Skeletal muscle tissue (tissue), 4 donors: ENCODE measurements around the gene SOX4. TPM values are rescaled to one million over a fixed set of nuclear protein-coding genes. Genes with fewer than 3 reads are reported as not detected.

Experiments used
- H3K27ac ChIP-seq: one replicate; pipeline ENCODE4 v1.7.0; 2013; ENCODE audit warnings: mild to moderate bottlenecking, low read depth, low read length, inconsistent platforms
- H3K27me3 ChIP-seq, 3 donors: one replicate each; pipeline ENCODE4 v1.7.0; 2013; ENCODE audit warnings: low read length in 3 of 3; ENCODE audit not compliant: control insufficient read depth in 3 of 3, insufficient read depth in 3 of 3
- H3K36me3 ChIP-seq, 3 donors: one replicate each; pipeline ENCODE4 v1.7.0; 2013; ENCODE audit warnings: low read length in 3 of 3; ENCODE audit not compliant: control insufficient read depth in 3 of 3, insufficient read depth in 3 of 3
- H3K4me1 ChIP-seq, 3 donors: one replicate each; pipeline ENCODE4 v1.7.0; 2013; ENCODE audit warnings: low read length in 3 of 3, mild to moderate bottlenecking in 3 of 3; ENCODE audit not compliant: control insufficient read depth in 3 of 3, insufficient read depth in 3 of 3
- H3K4me3 ChIP-seq, 3 donors: one replicate each; pipeline ENCODE4 v1.7.0; 2013; ENCODE audit warnings: low read length in 3 of 3
- H3K9ac ChIP-seq, 3 donors: one replicate each; pipeline ENCODE4 v1.7.0; 2013; ENCODE audit warnings: low read length in 3 of 3, mild to moderate bottlenecking in 3 of 3, moderate library complexity in 2 of 3, low read depth in 1 of 3
- H3K9me3 ChIP-seq, 3 donors: one replicate each; pipeline ENCODE4 v1.7.0; 2013; ENCODE audit warnings: low read length in 3 of 3; ENCODE audit not compliant: control insufficient read depth in 3 of 3
- total RNA-seq: library from RNA; depleted of rRNA; stranded (reverse); fragments of >200 nt; gene quantifications from one replicate; pipeline ENCODE4 v1.2.3, GENCODE V29; 2014
- donor health status: Osteomylitis.

SOX4 gene
- total RNA-seq, 1 donor from 2014 or later, result 46.4 TPM

GRCh38 chr6:21612067-21612745 is 18.7 kb downstream of the SOX4 start:
- Histone ChIP-seq H3K27me3 (no peaks in the 10 kb centered on the region), H3K9ac (no peak overlapping the region), H3K4me3 (no peak overlapping the region), H3K9me3 (no peaks in the 10 kb centered on the region), H3K36me3 (no peaks in the 10 kb centered on the region), H3K4me1 (peaks cover 0 to 2% (median 0%) of the 10 kb centered on the region in 3 donors), H3K27ac (no peak overlapping the region)

GRCh38 chr6:21613809-21614208 is 20.3 kb downstream of the SOX4 start:
- Histone ChIP-seq H3K4me3 (no peak overlapping the region), H3K36me3 (no peaks in the 10 kb centered on the region), H3K27ac (no peak overlapping the region), H3K4me1 (peaks cover 0 to 2% (median 0%) of the 10 kb centered on the region in 3 donors), H3K9ac (no peak overlapping the region), H3K27me3 (no peaks in the 10 kb centered on the region), H3K9me3 (no peaks in the 10 kb centered on the region)

GRCh38 chr6:21614226-21614625 is 20.7 kb downstream of the SOX4 start:
- Histone ChIP-seq H3K27me3 (no peaks in the 10 kb centered on the region), H3K9ac (no peak overlapping the region), H3K36me3 (no peaks in the 10 kb centered on the region), H3K9me3 (no peaks in the 10 kb centered on the region), H3K27ac (no peak overlapping the region), H3K4me3 (no peak overlapping the region), H3K4me1 (peaks cover 0 to 2% (median 0%) of the 10 kb centered on the region in 3 donors)

DNA sequence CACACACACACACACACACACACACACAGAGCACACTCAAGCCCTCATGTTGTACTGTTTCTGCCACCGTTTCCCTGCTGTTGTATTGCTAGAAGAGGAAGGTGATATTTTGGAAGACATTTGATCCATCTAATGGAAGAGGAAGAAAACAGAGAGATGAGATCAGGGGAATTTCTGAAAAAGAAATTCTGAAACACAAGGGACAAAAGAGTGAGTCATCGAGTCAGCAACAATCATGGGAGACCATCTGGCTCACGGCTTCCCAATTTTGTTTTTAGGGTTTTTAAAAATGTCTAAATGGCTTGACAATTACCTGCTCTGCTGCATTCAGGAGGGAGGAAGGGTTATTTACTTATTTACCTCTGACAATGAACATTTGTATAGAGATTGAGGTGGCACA is 22.0 kb downstream of the SOX4 start:
- H3K27ac ChIP-seq, result no peak overlapping the region
- no peak overlapping the region for H3K9ac ChIP-seq
- H3K9me3 ChIP-seq, result no peaks in the 10 kb centered on the region
- H3K36me3 ChIP-seq, result no peaks in the 10 kb centered on the region
- no peak overlapping the region for H3K4me3 ChIP-seq
- H3K4me1 ChIP-seq, result peaks cover 0 to 2% (median 0%) of the 10 kb centered on the region in 3 donors
- H3K27me3 ChIP-seq, result no peaks in the 10 kb centered on the region

DNA sequence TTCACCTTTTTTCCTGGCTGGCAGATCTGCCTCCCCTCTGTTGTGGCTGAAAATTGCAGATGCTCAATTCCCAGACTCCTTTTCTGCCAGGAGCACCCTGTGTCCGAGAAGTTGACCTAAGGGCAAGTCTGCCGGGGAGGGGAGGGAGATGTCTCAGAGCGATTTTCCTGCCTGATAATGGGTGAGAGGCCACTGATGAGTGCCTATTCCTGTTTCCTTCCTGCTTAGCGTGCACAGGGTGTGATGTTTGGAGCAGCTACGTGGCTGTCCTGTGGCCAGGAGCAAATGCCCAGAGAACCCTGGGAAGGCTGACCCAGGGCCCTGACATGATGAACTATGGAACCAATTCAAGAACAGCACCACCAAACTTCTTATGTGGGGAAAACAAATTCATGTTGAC is 22.5 kb downstream of the SOX4 start:
- Histone ChIP-seq H3K27me3 (no peaks in the 10 kb centered on the region), H3K4me3 (no peak overlapping the region), H3K27ac (no peak overlapping the region), H3K4me1 (peaks cover 0 to 2% (median 0%) of the 10 kb centered on the region in 3 donors), H3K36me3 (no peaks in the 10 kb centered on the region), H3K9me3 (no peaks in the 10 kb centered on the region), H3K9ac (no peak overlapping the region)

GRCh38 chr6:21625642-21626041 is 32.1 kb downstream of the SOX4 start:
- Histone ChIP-seq H3K27ac (no peak overlapping the region), H3K4me3 (no peak overlapping the region), H3K9me3 (no peaks in the 10 kb centered on the region), H3K4me1 (no peaks in the 10 kb centered on the region), H3K36me3 (no peaks in the 10 kb centered on the region), H3K9ac (no peak overlapping the region), H3K27me3 (no peaks in the 10 kb centered on the region)

DNA sequence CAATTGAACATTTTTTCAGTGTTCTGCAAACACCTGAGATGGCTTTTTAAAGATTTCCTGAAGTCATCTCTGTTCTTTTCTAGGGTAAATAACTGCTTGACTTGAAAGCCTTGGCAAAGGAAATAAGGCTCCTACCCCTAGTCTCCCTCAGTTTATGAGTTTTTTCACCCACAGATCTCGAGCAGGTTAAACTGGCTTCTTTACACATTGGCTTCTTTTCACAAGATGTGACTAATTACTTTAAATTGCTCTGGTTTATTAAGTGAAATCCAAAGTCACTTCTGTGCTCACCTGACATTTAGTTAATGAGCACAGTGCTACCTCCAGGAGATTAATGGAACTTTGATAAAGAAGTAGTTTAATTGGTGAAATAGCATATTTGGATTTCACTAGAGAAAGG is 33.2 kb downstream of the SOX4 start:
- no peak overlapping the region for H3K4me3 ChIP-seq
- no peaks in the 10 kb centered on the region for H3K9me3 ChIP-seq
- H3K27me3 ChIP-seq, result no peaks in the 10 kb centered on the region
- no peaks in the 10 kb centered on the region for H3K36me3 ChIP-seq
- H3K27ac ChIP-seq, result no peak overlapping the region
- no peaks in the 10 kb centered on the region for H3K4me1 ChIP-seq
- H3K9ac ChIP-seq, result no peak overlapping the region

DNA sequence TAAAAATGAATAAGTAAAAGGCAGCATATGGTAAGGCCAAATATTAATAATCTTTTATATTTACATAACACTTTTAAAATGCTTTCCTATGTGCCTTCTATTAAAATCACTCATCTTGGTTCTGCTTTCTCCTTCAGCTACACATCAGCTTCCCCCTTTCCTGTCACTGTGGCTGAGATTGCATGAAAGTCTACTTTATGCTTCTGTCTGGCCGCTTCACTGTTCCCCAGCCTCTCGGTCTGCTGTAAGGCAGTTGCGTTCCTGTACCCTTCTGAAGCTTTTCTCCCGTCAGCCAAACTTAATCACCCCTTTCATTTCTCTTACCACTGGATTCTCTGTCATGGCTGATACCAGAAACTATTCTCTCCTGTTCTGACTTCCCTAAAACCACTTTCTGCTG is 34.6 kb downstream of the SOX4 start:
- Histone ChIP-seq H3K9ac (no peak overlapping the region), H3K9me3 (no peaks in the 10 kb centered on the region), H3K36me3 (no peaks in the 10 kb centered on the region), H3K27ac (no peak overlapping the region), H3K4me1 (no peaks in the 10 kb centered on the region), H3K4me3 (no peak overlapping the region), H3K27me3 (no peaks in the 10 kb centered on the region)

DNA sequence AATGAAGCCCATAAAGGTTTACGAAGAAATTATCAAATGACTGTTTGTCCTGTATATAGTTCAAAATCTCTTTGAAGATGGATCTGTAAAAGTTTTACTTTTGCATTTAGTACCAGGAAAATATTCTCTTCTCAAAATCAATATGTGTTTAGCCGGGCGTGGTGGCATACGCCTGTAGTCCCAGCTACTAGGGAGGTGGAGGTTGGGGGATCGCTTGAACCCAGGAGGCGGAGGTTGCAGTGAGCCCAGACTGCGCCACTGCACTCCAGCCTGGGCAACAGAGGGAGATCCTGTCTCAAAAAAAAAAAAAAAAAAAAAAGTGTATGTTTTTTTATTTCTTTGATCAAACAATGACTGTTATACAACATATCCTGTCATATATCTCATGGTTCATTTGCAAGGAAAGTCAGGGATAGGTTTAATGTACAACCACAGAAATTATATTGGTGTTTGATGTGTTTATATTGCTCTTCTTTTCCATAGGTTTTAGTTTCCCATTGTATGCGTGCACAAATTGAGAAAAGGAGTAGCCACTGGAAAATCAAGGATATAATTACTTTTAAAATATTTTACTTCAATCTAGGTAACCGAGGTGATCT is 40.1 kb downstream of the SOX4 start:
- Histone ChIP-seq H3K27me3 (no peaks in the 10 kb centered on the region), H3K27ac (no peak overlapping the region), H3K9ac (no peak overlapping the region), H3K4me3 (no peak overlapping the region), H3K4me1 (peaks cover 0 to 3% (median 0%) of the 10 kb centered on the region in 3 donors), H3K36me3 (no peaks in the 10 kb centered on the region), H3K9me3 (no peaks in the 10 kb centered on the region)

GRCh38 chr6:21634582-21634981 is 41.0 kb downstream of the SOX4 start:
- Histone ChIP-seq H3K4me3 (no peak overlapping the region), H3K27me3 (no peaks in the 10 kb centered on the region), H3K36me3 (no peaks in the 10 kb centered on the region), H3K9ac (no peak overlapping the region), H3K9me3 (no peaks in the 10 kb centered on the region), H3K4me1 (peaks cover 0 to 3% (median 0%) of the 10 kb centered on the region in 3 donors), H3K27ac (no peak overlapping the region)
